ENCODE results near the gene UBE2I.
"Not testable (repeated sequence)": the region's sequence is repeated elsewhere in the genome, so short reads cannot be mapped to it uniquely, and the experiment has no call there.

UBE2I gene

DNA sequence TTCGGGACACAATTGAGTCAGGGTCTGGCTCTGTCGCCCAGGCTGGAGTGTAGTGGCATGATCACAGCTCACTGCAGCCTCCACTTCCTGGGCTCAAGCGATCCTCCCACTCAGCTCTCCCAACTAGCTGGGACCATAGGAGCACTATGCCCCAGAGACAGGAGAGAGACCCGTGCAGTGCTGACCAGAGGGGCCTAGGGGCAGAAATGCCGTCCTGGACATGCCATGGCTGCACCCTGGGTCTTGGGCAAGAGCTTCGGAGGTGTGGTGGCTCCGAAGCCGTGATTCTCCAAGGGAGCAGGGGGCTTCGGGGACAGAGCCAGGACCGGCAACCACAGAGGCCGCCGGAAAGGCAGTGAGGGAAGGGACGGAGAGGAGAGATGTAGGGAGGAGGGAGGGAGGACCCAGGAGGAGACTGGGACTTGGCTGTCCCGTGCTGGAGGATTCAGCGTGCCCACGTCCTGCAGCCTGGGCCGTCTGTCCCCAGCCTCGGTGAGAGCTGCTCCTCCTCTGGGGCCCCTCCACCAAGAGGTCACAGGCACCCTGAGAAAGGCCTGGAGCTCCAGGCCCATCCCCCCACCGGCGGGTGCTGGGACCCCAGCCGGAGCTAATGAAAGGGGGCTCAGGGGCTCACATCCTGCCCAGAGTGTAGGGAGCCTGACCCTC is 31.7 kb upstream of the UBE2I start:
- no peak for DNase-seq

DNA sequence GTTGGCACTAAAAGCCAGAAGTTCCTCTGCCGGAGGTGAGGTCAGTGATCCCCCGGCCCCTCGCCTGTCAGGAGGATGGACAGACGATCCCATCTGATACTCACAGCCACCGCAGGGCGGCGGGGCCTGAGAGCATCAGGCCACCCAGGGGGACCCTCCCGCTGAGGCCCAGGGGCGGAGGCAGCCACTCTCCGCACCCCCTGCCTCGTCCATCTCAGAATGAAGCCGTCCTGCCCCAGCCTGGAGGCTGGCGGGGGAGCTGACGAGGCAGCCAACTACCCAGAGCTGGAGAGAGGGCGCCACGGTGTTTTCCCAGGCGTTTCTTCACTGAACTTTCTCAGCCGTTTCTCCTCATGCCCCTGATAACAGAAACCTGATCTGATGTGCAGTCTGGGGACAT is 31.0 kb upstream of the UBE2I start:
- DNase-seq = no peak

DNA sequence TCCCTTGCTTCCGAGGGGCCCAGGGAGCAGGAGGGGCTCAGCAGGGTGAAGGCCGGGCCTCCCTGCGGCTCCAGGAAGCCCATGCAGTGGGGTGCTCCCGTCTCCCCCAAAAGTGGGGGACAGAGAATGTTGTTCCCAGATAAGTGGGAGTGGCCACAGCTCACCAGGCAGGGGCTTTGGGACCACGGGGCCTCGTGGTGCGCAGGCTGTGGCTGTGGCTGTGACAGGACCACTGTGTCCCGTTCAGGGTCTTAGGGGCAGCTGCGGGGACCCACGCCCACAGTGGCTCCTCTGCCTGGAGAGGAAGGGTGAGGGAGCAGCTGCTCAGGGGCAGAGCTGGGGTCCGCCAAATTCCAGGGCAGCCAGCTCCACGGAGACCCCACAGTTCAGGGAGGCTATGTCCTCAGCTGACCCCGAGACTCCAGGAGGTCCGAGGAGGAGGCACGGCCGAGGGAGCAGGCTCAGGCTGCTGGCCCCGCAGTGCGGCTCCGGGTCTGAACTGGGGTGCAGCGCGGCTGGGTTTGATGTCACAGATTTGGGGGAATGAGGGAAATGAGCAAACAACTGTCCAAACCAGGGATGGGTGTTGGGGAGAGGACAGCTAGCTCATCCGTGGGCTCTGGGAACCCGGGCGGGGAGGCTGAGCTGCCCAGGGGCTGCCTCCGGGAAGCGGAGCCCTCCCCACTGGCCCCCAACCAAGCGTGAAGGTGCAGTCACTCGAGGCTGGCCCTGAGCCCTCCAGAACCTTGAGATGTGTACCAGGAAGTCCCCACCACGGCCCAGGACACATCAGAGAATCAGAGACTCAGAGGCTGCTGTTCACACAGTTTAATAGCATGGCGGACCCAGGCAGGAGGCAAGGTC is 30.1 kb upstream of the UBE2I start:
- no peak for DNase-seq

DNA sequence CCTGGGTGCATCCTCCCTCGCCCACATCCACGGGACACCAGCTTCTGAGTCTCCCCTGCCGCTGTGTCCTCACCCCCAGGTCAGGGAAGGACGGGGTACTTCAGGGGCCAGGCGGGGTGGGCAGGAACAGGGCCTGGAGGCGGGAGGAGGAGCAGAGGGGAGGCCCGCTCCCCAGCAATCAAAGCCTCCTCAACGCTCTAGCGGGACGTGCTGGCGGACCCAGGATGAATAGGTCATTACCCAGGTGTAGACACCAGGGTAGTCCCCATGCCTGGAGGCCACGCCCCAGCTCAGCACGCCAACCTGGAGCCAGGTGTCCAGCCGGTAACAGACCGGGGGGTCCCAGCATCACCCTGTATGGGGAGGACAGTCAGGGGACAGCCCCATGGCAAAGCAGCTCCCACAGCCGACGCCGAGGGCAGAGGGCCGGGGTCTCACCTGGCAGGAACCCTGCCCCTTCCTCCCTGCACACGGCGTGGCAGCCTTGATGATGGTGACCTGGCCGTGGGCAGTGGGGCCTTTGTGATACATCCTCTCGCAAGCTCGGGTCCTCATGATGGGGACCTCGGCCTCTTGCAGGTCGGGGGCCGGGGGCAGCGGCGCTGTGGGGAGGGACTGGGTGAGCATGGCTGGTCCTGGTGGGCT is 29.4 kb upstream of the UBE2I start:
- no peak for DNase-seq

DNA sequence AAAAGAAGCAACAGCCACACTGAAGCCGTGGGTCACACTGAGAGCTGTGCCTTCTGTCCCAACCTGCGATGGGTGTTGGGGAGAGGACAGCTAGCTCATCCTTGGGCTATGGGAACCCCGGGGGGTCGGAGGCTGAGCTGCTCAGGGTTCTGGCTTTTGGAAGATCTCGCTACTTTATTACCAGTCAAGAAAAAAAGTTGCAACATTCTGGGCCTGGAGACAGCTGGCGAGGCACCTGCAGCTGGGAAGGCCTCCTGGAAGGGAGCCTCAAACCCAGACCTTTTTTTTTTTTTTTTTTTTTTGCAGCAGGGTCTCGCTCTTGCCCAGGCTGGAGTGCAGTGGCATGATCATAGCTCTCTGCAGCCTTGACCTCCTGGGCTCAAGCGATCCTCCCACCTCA is 28.7 kb upstream of the UBE2I start:
- no peak for DNase-seq

DNA sequence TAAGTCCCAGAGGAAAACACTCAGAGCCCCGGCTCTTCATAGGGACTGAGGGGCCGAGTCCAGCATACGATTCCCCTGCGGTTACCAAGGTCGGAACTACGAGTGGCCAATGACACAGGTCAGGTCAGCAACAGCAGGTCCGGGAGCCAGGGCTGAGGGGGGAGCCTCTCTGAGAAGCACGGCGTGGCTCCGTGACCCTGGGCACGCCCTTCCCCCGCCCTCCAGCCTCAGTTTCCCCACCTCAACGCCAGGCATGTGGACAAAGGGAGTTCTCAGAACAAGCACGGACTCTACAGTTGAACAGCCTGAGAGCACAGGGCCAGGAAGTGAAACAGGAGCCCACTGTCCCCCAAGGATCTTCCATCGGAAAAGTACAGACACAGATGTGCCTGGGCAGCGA is 27.9 kb upstream of the UBE2I start:
- no peak for DNase-seq

DNA sequence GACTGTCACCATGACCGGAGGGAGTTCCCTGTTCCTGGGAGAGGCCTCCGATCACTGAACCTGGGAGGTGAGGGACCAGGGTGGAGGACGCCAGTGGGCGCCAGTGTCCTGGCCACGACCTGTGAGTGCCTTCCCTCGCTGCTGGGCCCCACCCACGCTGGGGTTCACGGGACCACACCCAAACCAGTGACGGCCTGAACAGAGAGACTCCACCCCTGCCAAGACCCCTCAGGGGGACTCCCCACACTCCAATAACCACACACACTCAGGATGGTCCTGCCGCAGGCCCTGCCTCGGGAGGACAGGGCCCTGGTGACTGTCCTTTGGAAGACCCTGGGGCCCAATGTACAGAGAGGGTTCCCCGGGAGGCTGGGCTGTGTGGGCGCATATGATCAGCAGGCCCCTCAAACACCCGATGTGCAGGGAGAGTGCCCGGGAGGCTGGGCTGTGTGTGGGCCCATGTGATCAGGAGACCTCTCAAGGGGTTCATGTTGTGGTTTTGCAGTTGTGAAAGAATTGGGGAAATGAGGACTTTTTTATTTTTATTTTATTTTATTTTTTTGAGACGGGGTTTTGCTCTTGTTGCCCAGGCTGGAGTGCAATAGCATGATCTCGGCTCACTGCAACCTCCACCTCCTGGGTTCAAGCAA is 27.0 kb upstream of the UBE2I start:
- DNase-seq = no peak

DNA sequence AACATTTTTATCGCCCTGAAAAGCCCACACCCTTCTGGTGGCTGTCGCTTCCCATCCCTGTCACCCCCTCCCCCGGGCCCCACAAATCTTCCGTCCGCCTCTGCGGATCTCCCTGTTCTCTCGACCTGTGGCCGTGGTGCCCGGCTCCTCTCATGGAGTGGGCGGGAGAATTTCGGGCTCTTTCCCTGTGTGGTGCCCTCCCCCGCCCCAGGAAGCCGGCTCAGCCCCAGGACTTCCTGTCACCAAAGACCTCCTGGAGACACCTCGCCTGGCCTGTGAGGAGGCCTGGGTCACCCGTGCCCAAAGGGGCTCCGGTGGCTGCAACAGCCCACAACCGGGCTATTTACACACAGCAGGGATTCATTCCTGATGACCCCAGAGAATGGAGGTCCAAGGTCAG is 26.1 kb upstream of the UBE2I start:
- DNase-seq = no peak

DNA sequence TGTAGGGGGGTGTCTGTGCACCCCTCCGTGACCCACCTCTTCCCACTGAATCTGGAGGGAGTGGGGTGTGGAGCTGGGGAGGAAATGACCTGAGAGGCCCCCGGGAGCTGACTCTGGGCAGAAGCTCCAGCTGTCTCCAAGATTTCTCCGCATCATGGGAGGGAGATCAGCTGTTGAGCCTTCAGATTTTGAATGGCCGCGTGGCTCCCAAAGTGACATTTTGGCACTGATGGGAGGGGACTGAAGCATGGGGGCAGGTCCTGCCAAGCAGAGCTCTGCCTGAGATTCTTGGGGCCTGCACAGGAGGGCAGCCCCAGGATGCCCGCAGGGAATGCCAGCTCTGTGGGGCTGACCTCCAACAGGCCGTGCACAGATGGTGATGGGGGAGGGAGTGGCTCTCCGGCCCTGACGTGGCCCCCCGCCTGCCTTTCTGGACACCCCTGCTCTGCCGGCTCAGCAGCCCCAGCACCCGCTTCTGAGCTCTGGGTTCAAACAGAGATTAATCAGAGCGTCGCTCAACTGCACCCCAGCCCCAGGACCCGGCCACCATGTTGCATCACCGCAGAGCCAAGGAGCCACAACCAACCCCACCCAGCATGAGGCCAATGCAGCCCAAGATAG is 25.3 kb upstream of the UBE2I start:
- DNase-seq = no peak

DNA sequence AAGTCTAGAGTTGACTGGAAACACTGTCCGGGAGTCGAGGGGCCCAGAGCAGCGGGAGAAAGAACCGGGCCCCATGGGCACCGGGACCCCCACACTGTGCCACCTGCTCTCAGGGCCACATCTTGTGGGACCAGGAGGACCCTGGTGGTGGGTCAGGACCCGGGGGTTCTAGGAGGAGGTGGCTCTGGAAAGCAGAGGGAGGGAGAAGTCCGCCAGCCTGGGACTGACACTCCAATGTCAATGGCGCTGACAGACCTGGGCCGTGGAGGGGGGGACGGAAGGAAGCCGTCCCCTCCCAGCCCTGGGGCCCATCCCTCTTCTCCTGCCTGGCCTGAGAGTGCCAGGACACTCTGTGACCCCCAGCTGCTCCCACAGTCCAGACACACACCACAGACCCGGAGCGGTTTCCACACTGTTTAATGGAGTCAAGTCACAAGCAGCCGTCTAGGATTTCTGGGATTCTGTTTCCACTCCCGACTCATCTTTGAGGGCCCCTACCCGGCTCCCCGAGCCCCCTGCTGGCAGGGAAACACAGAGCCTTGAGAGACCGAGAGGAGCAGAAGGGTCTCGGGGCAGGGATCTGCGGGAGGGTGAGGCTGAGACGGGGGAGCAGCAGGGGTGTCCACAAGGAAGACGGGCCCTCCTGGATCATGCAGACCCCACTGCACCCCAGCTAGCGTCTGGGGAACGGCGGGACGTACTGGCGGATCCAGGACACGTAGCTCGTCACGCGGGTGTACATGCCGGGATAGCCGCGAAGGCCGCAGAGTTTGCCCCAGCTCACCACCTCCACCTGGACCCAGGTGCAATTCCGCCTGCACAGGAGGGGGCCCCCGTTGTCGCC is 23.5 kb upstream of the UBE2I start:
- no peak for DNase-seq

DNA sequence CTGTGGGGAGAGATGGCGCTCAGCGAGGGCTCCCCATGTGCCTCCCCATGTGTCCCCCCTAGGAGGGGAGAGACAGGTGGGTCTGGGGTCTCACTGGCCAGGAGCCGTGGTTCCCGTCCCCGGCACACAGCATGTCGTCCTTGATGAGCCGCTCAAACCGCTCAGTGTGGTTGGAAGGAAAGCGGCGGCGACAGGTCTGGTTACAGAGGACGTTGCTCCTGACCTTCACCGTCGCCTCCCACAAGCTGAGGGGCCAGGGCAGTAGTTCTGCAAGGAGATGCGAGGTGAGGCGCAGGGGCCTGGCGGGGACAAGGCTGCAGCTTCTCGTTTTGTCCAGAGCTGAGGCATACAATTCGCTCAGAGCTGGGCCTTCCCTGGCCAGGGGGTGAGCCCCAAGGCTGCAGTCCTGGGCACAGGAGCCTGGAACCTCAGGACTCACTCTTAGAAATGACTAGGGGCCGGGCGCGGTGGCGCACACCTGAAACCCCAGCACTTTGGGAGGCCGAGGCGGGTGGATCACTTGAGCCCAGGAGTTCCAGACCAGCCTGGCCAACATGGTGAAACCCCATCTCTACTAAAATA is 22.8 kb upstream of the UBE2I start:
- no peak for DNase-seq

DNA sequence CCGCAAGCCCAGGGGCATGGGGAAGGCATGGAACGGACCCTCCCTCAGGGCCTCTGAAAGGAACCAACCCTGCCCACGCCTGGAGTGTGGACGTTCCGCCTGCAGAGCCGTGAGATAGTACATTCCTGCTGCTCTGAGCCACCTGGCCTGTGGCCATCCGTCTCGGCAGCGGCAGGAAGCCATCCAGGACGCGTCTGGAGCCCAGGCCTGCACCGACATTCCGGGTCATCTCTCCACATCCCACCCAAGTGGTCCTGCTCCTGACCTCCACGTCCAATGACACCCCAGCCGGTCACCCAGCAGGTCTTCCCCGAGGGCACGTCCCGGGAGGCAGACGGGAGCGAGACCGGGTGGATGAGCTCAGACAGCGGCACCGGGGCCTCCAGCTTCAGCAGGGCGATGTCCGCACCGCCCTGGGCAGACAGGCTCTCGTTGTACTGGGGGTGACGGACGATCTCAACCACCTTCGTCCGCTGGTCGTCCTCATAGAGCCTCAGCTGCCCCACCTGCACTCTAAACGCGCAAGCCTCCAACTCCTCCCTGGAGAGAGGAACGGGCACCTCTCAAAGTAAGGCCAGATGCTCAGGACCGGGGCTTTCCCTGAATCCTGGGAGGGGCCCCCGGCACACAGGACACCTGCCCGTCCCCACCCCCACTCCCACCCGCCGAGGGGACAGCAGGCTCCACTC is 21.3 kb upstream of the UBE2I start:
- DNase-seq = no peak

DNA sequence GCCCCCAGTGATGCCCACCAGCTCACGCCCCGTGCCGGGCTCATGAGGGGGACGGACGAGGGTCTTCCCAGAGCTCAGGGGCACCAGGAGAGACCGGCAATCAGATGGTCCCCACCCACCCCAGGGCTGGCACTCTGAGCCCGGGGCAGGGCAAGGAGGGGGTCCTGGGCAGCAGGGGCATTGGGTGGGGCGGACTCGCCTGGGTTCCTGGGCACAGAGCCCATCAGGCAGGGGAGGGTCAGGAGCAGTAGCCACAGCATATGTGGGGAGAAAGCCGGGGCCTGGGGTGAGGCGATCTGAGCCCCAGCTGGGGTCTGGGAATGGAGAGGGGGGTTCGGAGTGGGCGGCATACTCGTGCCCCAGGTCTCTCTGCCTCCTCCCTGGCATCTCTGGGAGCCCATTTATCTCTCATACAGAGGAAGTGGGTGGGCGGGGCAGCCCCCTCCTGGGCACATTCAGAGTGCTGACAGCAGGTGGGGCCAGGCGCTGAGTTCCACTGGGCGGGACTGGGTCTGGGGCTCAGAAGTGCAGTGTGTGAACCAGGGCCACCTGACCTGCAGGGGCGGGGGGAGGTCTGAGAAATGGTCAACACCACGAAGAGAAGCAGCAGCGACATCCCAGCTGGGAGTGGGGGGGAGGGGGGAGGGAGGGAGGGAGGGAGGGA is 20.5 kb upstream of the UBE2I start:
- no peak for DNase-seq

DNA sequence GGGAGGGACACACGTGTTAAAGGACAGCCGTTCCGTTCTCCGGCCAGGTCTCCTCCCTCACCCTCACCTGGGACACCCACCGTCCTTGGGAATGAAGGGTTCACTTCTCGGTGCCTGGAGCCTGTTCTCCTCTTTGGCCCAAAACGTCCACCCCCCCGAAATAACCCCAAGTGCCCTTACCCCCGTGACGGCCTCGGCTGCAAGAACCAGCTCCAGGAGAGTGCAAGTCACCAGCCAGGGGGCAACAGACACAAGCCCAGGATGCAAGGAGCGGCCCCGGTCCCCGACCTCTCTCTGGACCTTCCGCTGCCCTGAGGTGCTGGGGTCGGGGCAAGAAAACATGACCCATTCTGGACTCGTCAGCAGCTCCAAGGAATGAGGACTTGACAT is 20.0 kb upstream of the UBE2I start:
- DNase-seq = no peak

DNA sequence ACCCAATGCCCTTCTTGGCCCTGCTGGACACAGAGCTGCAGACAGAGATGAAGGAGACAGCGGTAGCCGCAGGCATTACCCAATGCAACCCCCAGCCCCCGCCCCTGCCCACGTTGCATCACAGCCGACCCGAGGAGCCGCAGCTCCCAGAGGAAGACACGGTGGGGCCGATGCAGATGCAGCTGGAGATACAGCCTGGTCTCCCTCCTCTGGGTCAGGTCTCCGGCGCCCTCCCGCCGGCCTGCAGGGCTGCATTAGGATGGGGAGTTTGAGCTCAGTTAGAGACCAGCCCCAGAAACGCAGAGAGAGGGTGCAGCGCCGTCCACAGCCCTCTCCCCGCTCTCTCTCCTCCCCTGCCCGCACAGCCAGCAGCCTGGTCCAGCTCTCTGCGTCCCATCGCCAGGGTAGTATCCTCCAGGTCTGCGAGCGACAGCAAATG is 19.4 kb upstream of the UBE2I start:
- no peak for DNase-seq

DNA sequence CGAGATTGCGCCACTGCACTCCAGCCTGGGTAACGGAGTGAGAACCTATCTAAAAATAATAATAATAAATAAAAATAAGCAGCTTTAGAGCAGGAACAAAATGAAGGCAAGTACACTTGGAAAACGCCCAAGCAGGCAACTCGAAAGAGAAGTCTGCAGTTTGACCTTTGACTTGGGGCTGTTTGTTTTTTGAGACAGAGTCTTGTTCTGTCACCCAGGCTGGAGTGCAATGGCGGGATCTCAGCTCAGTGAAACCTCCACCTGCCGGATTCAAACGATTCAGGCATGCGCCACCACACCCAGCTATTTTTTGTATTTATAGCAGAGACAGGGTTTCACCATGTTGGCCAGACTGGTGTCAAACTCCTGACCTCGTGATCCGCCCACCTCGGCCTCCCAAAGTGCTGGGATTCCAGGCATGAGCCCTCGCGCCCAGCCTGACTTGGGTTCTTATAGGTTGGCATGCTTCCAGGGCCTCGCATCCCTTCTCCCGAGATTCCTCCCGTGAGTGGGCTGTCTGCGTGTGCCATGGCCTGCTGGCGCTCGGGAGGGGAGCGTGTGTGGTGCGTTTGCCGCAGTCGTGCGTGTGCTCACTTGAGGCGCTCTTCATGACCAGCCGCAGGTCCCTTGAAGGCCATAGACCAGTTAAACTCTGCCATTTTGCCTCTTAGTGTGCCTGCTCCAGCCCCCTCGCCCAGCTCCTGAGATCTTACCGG is 18.4 kb upstream of the UBE2I start:
- DNase-seq = no peak

DNA sequence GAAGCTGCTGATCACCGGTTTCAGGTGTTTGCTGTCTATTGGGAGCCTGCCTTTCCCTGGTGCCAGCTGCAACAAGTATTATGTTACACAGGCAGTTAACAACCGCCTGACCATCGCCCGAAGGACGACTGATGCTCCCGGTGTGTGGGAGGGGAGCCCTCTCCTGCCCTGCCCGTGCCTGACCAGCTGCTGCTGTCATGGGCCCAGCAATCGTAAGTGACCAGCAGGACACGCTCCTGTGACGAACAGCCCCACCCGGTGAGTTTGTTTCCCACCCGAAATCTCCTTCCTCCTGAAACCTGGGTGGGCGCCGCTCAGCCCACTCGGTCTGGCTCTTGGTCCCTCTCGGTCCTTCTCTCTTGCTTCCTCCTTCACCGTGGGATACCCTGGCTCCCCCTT is 17.9 kb upstream of the UBE2I start:
- no peak for DNase-seq

DNA sequence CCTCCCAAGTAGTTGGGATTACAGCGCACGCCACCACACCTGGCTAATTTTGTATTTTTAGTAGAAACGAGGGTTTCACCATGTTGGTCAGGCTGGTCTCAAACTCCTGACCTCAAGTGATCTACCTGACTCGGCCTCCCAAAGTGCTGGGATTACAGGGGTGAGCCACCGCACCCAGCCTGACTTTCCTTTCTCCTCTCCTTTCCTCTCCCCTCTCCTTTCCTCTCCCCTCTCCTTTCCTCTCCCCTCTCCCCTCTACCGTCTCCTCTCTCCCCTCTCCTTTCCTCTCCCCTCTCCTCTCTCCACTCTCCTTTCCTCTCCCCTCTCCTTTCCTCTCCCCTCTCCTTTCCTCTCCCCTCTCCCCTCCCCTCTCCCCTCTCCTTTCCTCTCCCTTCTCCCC is 17.2 kb upstream of the UBE2I start:
- not testable (repeated sequence) for DNase-seq

DNA sequence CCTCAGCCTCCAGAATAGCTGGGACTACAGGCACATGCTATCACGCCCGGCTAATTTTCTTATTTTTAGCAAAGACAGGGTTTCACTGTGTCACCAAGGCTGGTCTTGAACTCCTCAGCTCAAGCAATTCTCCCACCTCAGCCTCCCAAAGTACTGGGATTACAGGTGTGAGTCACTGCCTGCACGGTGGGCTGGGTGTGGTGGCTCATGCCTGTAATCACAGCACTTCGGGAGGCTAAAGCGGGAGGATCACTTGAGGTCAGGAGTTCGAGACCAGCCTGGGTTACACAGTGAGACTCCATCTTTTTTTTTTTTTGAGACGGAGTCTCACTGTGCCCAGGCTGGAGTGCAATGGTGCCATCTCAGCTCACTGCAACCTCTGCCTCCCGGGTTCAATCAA is 16.6 kb upstream of the UBE2I start:
- not testable (repeated sequence) for DNase-seq
